GM23338 (cell line): ENCODE results near the gene SIGLEC12.

Source experiments
- CREB1 ChIP-seq: fragments of 250-450 bp; sonication (Bioruptor Pico); IDR thresholded peaks from 2 replicates; pipeline ENCODE4 v1.5.0; 2020; ENCODE audit warnings: low read depth, mild to moderate bottlenecking, moderate library complexity
- CTCF ChIP-seq, 2 experiments: fragments of 200-600 bp in 1 of 2; sonication (generic) in 1 of 2; conservative IDR thresholded peaks; 2 replicates each; pipeline versions ENCODE4 v1.5.1 to v1.6.1; 2016 to 2017; ENCODE audit warnings: antibody characterized with exemption in 2 of 2, low read depth in 2 of 2, mild to moderate bottlenecking in 2 of 2, moderate library complexity in 1 of 2
- ETS1 ChIP-seq: IDR thresholded peaks from 2 replicates; pipeline ENCODE4 v1.6.1; 2016; ENCODE audit warnings: antibody characterized with exemption
- EZH2 ChIP-seq: fragments of 200-600 bp; sonication (generic); IDR thresholded peaks from one replicate; pipeline ENCODE4 v1.8.0; 2017; ENCODE audit warnings: antibody characterized with exemption, mild to moderate bottlenecking, low read depth; ENCODE audit not compliant: unreplicated experiment
- EZH2phosphoT487 ChIP-seq: fragments of 200-600 bp; sonication (generic); IDR thresholded peaks from one replicate; pipeline ENCODE4 v1.8.1; 2018; ENCODE audit warnings: antibody characterized with exemption; ENCODE audit not compliant: unreplicated experiment
- JUNB ChIP-seq: IDR thresholded peaks from one replicate; pipeline ENCODE4 v1.6.1; 2016; ENCODE audit warnings: antibody characterized with exemption; ENCODE audit not compliant: unreplicated experiment
- NANOG ChIP-seq: IDR thresholded peaks from 2 replicates; pipeline ENCODE4 v1.6.1; 2016; ENCODE audit warnings: antibody characterized with exemption, borderline replicate concordance
- POLR2AphosphoS5 ChIP-seq: IDR thresholded peaks from 2 replicates; pipeline ENCODE4 v1.6.1; 2016; ENCODE audit warnings: antibody characterized with exemption, low read depth
- REST ChIP-seq: IDR thresholded peaks from one replicate; pipeline ENCODE4 v1.6.1; 2018; ENCODE audit warnings: antibody characterized with exemption; ENCODE audit not compliant: unreplicated experiment
- STAT1 ChIP-seq: IDR thresholded peaks from one replicate; pipeline ENCODE4 v1.6.1; 2016; ENCODE audit warnings: antibody characterized with exemption; ENCODE audit not compliant: unreplicated experiment
- ZNF114 ChIP-seq: fragments of 250-450 bp; sonication (Bioruptor Pico); IDR thresholded peaks from 2 replicates; pipeline ENCODE4 v1.5.0; 2020; ENCODE audit warnings: mild to moderate bottlenecking, moderate library complexity
- ZNF462 ChIP-seq: fragments of 250-450 bp; sonication (Bioruptor Pico); IDR thresholded peaks from 2 replicates; pipeline ENCODE4 v1.5.0; 2020; ENCODE audit warnings: mild to moderate bottlenecking, moderate library complexity

GRCh38 chr19:51508059-51508733 is 6.6 kb upstream of the SIGLEC12 start:
- no peak for TF ChIP-seq CTCF (conservative IDR thresholded peaks at IDR 0.05; ENCODE audit: low read depth in 2 of 2)
- no peak for TF ChIP-seq NANOG
- TF ChIP-seq EZH2 = no peak
- no peak for TF ChIP-seq POLR2AphosphoS5
- no peak for TF ChIP-seq CREB1
- TF ChIP-seq EZH2phosphoT487 = no peak
- TF ChIP-seq ZNF114 (CRISPR knock-in tag) = no peak
- TF ChIP-seq ETS1 = no peak
- TF ChIP-seq REST = no peak
- TF ChIP-seq ZNF462 (CRISPR knock-in tag) = no peak
- no peak for TF ChIP-seq JUNB
- no peak for TF ChIP-seq STAT1
